A673 (cell line): Measurements from ENCODE around the gene PDS5A. TPM values are rescaled to one million over a fixed set of nuclear protein-coding genes. Genes with fewer than 3 reads are reported as not detected.

ENCODE experiments used
- BruUV-seq: library from RNA; stranded (reverse); fragments of 400-500 nt; replicated peaks from 2 replicates; lab custom pipeline; 2021; lab: Mats Ljungman, UMichigan
- CTCF ChIA-PET: fragments of 300-600 bp; sonication (Branson Sonifier 250); formaldehyde crosslinking; loops from one replicate; lab custom pipeline; 2022; ENCODE audit warnings: antibody characterized with exemption; lab: Charles Lee
- POLR2A ChIA-PET: fragments of 300-600 bp; sonication (Branson Sonifier 250); formaldehyde crosslinking; loops from one replicate; lab custom pipeline; 2022; ENCODE audit warnings: antibody characterized with exemption; ENCODE audit not compliant: low non-redundant PET; lab: Charles Lee
- DNase-seq: peaks from one replicate; pipeline ENCODE4 v3.0.0-alpha.2; 2015; ENCODE audit warnings: low spot score
- H3K27ac ChIP-seq: fragments of 200-600 bp; sonication (generic); 2 replicates; pipeline ENCODE4 v1.5.1; 2016; ENCODE audit warnings: mixed run types, low read depth, mild to moderate bottlenecking, mixed read lengths, antibody characterized with exemption, low read length; ENCODE audit not compliant: poor library complexity, severe bottlenecking
- H3K27me3 ChIP-seq: fragments of 200-600 bp; sonication (generic); replicated peaks from 2 replicates; pipeline ENCODE4 v1.6.1; 2017; ENCODE audit warnings: mixed run types, low read depth, mild to moderate bottlenecking, mixed read lengths, antibody characterized with exemption, low read length; ENCODE audit not compliant: insufficient read depth, poor library complexity
- H3K36me3 ChIP-seq: fragments of 200-600 bp; sonication (generic); 2 replicates; pipeline ENCODE4 v1.6.1; 2016; ENCODE audit warnings: mixed run types, mild to moderate bottlenecking, mixed read lengths, antibody characterized with exemption, low read length; ENCODE audit not compliant: insufficient read depth, poor library complexity, severe bottlenecking
- H3K4me1 ChIP-seq: fragments of 200-600 bp; sonication (generic); 2 replicates; pipeline ENCODE4 v1.6.1; 2017; ENCODE audit warnings: mixed run types, mild to moderate bottlenecking, mixed read lengths, antibody characterized with exemption, low read length; ENCODE audit not compliant: insufficient read depth, poor library complexity, severe bottlenecking
- H3K4me3 ChIP-seq: fragments of 200-600 bp; sonication (generic); 2 replicates; pipeline ENCODE4 v1.5.1; 2016; ENCODE audit warnings: low read depth, mixed run types, mild to moderate bottlenecking, mixed read lengths, low read length; ENCODE audit not compliant: poor library complexity, severe bottlenecking
- H3K9me3 ChIP-seq: fragments of 200-600 bp; sonication (generic); 2 replicates; pipeline ENCODE4 v1.6.1; 2016; ENCODE audit warnings: mixed run types, low read depth, mild to moderate bottlenecking, mixed read lengths, antibody characterized with exemption, low read length; ENCODE audit not compliant: poor library complexity, severe bottlenecking
- EZH2 ChIP-seq: fragments of 200-600 bp; sonication (generic); IDR thresholded peaks from 2 replicates; pipeline ENCODE4 v1.6.1; 2017; ENCODE audit warnings: borderline replicate concordance, low read depth, mild to moderate bottlenecking, mixed read lengths, antibody characterized with exemption, low read length; ENCODE audit not compliant: poor library complexity, severe bottlenecking
- intact Hi-C: fragments of 100-400 bp; cut with micrococcal nuclease; formaldehyde crosslinking; loops from one replicate; pipeline ENCODE4 v1.10.0; 2022; ENCODE audit not compliant: unreplicated experiment
- total RNA-seq: library from RNA; stranded (reverse); gene quantifications from 2 replicates; pipeline ENCODE4 v1.2.3, GENCODE V29; 2021
- TF ChIP-seq, protein P1 (sequence below): fragments of 300-800, 200-600 bp; sonication (generic); conservative IDR thresholded peaks from 2 replicates; pipeline ENCODE4 v1.5.1; 2017; ENCODE audit warnings: low read depth, mild to moderate bottlenecking, antibody characterized with exemption, low read length, moderate library complexity, mixed read lengths

PDS5A gene
- total RNA-seq, 1 experiment from 2014 or later, result 104 TPM

DNA sequence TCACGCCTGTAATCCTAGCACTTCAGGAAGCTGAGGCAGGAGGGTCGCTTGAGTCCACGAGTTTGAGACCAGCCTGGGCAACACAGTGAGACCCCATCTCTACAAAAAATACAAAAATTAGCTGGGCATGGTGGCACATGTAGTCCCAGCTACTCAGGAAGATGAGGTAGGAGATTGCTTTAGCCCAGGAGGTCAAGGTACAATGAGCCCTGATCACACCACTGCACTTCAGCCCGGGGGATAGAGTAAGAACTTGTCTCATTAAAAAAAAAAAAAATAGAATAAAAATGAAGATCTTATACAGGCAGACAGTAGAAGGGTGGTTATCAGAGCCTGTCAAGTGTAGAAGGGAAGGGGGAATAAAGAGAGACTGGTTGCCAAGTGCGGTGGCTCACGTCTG, 116.9 kb downstream of the PDS5A start:
- DNase-seq, result no peak
- ChIA-PET CTCF (no interaction called here), POLR2A (no interaction called here)
- TF ChIP-seq, protein P1, sequence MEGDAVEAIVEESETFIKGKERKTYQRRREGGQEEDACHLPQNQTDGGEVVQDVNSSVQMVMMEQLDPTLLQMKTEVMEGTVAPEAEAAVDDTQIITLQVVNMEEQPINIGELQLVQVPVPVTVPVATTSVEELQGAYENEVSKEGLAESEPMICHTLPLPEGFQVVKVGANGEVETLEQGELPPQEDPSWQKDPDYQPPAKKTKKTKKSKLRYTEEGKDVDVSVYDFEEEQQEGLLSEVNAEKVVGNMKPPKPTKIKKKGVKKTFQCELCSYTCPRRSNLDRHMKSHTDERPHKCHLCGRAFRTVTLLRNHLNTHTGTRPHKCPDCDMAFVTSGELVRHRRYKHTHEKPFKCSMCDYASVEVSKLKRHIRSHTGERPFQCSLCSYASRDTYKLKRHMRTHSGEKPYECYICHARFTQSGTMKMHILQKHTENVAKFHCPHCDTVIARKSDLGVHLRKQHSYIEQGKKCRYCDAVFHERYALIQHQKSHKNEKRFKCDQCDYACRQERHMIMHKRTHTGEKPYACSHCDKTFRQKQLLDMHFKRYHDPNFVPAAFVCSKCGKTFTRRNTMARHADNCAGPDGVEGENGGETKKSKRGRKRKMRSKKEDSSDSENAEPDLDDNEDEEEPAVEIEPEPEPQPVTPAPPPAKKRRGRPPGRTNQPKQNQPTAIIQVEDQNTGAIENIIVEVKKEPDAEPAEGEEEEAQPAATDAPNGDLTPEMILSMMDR, result no peak
- no peak for TF ChIP-seq EZH2
- Histone ChIP-seq H3K27ac (no peak overlapping the region), H3K27me3 (no peaks in the 10 kb centered on the region), H3K36me3 (peaks cover 44% of the 10 kb centered on the region), H3K9me3 (peaks cover 5% of the 10 kb centered on the region), H3K4me1 (no peaks in the 10 kb centered on the region), H3K4me3 (no peak overlapping the region)
- intact Hi-C loops, result no loop called here
- BruUV-seq, result no TSS peak

DNA sequence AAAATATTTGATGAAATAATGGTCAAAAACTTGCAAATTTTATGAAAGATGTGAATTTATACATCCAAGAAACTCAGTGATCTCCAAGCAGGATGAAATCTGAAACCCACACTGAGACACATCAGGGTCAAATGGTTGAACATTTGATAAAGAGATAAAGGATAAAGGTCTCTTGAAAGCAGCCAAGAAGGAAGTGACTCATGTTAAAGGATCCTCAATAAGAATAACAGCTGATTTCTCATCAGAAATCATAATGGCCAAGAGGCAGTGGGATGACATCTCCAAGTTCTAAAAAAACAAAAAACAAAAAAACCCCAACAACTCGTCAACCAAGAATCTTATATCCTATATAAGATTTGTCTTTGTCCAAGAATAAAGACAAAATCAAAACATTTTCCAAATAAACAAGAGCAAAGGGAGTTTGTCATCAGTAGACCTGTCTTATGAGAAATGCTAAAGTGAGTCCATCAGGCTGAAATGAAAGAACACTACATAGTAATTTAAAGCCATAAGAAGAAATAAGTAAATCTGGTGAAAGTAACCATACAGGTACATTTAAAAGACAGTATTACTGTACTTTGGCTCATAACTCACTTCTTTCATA, 121.7 kb downstream of the PDS5A start:
- peaks cover 11% of the 10 kb centered on the region for H3K9me3 ChIP-seq
- peaks cover 50% of the 10 kb centered on the region for H3K36me3 ChIP-seq
- intact Hi-C loops, result no loop called here
- BruUV-seq, result no TSS peak
- POLR2A ChIA-PET, result no interaction called here
- peak; percentile 34 for DNase-seq
- H3K4me1 ChIP-seq, result no peaks in the 10 kb centered on the region
- H3K27ac ChIP-seq, result no peak overlapping the region
- TF ChIP-seq, protein P1, result no peak
- TF ChIP-seq EZH2, result no peak
- H3K27me3 ChIP-seq, result no peaks in the 10 kb centered on the region
- no peak overlapping the region for H3K4me3 ChIP-seq
- CTCF ChIA-PET, result no interaction called here

DNA sequence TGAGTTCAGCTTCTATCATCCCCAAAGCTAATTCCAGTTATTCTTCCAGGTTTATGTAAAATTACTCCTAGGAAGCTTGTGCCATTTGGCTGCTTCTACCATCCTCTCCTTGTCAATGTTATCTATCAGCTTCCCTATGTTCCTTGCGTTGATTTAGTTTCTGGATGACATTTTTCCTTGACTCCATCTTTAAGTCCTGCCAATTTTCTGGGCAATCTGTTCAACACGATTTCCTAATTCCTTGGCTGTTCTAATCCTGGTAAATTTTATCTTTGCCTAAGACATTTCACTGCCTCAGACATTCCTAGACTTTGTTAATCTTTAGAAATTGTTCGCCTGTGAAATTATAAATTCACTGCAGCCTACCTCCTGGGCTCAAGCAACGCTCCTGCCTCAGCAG, 125.1 kb downstream of the PDS5A start:
- Histone ChIP-seq H3K4me1 (no peaks in the 10 kb centered on the region), H3K27ac (no peak overlapping the region), H3K36me3 (peaks cover 44% of the 10 kb centered on the region), H3K9me3 (peaks cover 11% of the 10 kb centered on the region), H3K27me3 (no peaks in the 10 kb centered on the region), H3K4me3 (no peak overlapping the region)
- DNase-seq, result no peak
- BruUV-seq, result no TSS peak
- POLR2A ChIA-PET, result no interaction called here
- TF ChIP-seq EZH2, result no peak
- TF ChIP-seq, protein P1, result no peak
- intact Hi-C loops, result no loop called here
- CTCF ChIA-PET, result no interaction called here
